ENCODE results near the gene PPFIBP1. TPM values are rescaled to one million over a fixed set of nuclear protein-coding genes. Genes with fewer than 3 reads are reported as not detected.
"Not testable (repeated sequence)": the region's sequence is repeated elsewhere in the genome, so short reads cannot be mapped to it uniquely, and the experiment has no call there.

The PPFIBP1 gene
- total and polyA plus RNA-seq, 9 of the 15 experiments (the other 6 are each of a cell fraction or from before 2014, with no cell fraction given), result 0.46 to 3.5 (median 1.8) TPM

DNA sequence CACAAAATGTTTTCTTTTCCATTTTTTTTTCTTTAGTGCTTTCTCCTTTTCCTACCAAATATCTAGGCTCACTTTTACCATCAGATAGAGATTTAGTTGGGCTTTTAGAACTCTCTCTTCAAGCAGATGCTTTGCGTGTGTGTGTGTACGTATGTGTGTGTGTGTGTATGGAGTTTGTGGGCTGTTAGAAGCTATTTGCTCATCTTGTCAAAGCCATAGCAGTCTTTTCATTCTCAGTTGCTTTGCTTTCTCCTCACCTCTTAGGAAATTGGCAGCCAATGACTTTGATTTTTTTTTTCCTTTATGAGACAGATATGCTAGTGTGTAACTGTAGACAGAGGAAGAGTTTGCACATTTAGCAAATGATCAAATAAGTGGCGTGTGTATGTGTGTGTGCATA, 57.8 kb downstream of the PPFIBP1 start:
- BruUV-seq (replicated peaks); H3K4me2 ChIP-seq (ENCODE audit: insufficient read depth, low read length); H4K20me1 ChIP-seq (replicated peaks; ENCODE audit: control insufficient read depth, insufficient read depth, low read length); CTCF ChIA-PET (ENCODE audit: low intra/inter-chr PET ratio); H2AFZ ChIP-seq (ENCODE audit: low read depth, low read length); H3K9me1 ChIP-seq (ENCODE audit: control insufficient read depth, insufficient read depth, low read length); H3K27ac ChIP-seq (ENCODE audit: extremely low read depth, low read depth, low read length); H3K4me1 ChIP-seq (replicated peaks in 1 of 2; ENCODE audit: control insufficient read depth in 2 of 2, insufficient read depth in 2 of 2, low read length in 2 of 2); FAIRE-seq; H3K79me2 ChIP-seq (ENCODE audit: control insufficient read depth, insufficient read depth, low read length); H3K9ac ChIP-seq (ENCODE audit: insufficient read depth in 1 of 2, low read depth in 2 of 2, low read length in 2 of 2); DNase-seq (ENCODE audit: extremely low read depth in 1 of 4, low spot score in 3 of 4); POLR2A ChIA-PET; ATAC-seq; H3K27me3 ChIP-seq (ENCODE audit: control insufficient read depth in 2 of 2, insufficient read depth in 2 of 2, low read length in 2 of 2); H3K4me3 ChIP-seq; H3K36me3 ChIP-seq (ENCODE audit: control insufficient read depth, insufficient read depth, low read length); in situ Hi-C loops (cut with MboI); intact Hi-C loops (cut with micrococcal nuclease); H3K9me3 ChIP-seq (replicated peaks; ENCODE audit: control insufficient read depth, insufficient read depth, low read depth, low read length): not testable (repeated sequence)
- WGBS (ENCODE audit: insufficient coverage, low coverage, missing lambda C conversion rate), result 5% methylated on average over 3 of the region's 3 CpGs

DNA sequence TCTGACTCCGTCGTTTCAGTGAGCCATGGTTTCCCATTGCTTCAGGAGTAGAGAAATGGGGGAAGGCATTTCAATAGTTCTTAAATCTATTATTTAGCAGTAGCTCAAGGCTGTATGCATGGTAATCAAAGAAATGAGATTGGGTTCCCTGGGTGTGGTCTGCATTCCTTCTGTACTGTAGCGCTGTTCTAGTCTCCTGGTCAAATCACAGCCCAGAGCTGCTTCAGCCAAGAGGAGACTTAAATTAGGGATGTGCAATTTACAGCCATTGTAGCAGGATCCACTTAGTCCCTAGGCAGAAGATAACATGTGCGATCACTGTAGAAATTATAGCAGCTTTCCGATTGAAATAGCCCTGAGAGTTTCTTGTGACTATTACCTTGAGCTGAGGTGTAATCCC, 58.4 kb downstream of the PPFIBP1 start:
- H3K4me2 ChIP-seq (ENCODE audit: insufficient read depth, low read length); POLR2A ChIA-PET; H2AFZ ChIP-seq (ENCODE audit: low read depth, low read length); H3K36me3 ChIP-seq (ENCODE audit: control insufficient read depth, insufficient read depth, low read length); ATAC-seq; BruUV-seq (replicated peaks); DNase-seq (ENCODE audit: extremely low read depth in 1 of 4, low spot score in 3 of 4); H4K20me1 ChIP-seq (replicated peaks; ENCODE audit: control insufficient read depth, insufficient read depth, low read length); H3K9me3 ChIP-seq (replicated peaks; ENCODE audit: control insufficient read depth, insufficient read depth, low read depth, low read length); H3K27me3 ChIP-seq (ENCODE audit: control insufficient read depth in 2 of 2, insufficient read depth in 2 of 2, low read length in 2 of 2); H3K9me1 ChIP-seq (ENCODE audit: control insufficient read depth, insufficient read depth, low read length); in situ Hi-C loops (cut with MboI); H3K4me1 ChIP-seq (replicated peaks in 1 of 2; ENCODE audit: control insufficient read depth in 2 of 2, insufficient read depth in 2 of 2, low read length in 2 of 2); H3K4me3 ChIP-seq; CTCF ChIA-PET (ENCODE audit: low intra/inter-chr PET ratio); H3K79me2 ChIP-seq (ENCODE audit: control insufficient read depth, insufficient read depth, low read length); H3K9ac ChIP-seq (ENCODE audit: insufficient read depth in 1 of 2, low read depth in 2 of 2, low read length in 2 of 2); intact Hi-C loops (cut with micrococcal nuclease); H3K27ac ChIP-seq (ENCODE audit: extremely low read depth, low read depth, low read length): not testable (repeated sequence)
- FAIRE-seq, result peak; percentile 49
- 0% methylated on average over 4 of the region's 5 CpGs for WGBS (ENCODE audit: insufficient coverage, low coverage, missing lambda C conversion rate)

Measured in K562 (cell line).